Measurements from ENCODE around the gene HOXB6.

The HOXB6 gene

GRCh38 chr17:48593840-48594537, 10.8 kb downstream of the HOXB6 start:
- peak; percentile 13 for DNase-seq

GRCh38 chr17:48593126-48593829, 11.5 kb downstream of the HOXB6 start, which contains the start of gene HOXB5:
TSS of gene HOXB5 (minus strand) at chr17:48593779. CDS start at chr17:48593682, 97 bp downstream.
- DNase-seq = no peak

- DNase-seq = no peak
Observed at GRCh38 chr17:48592577-48592976, 12.2 kb downstream of the HOXB6 start.

- DNase-seq = no peak
Observed at GRCh38 chr17:48592057-48592514, 12.7 kb downstream of the HOXB6 start.

DNA sequence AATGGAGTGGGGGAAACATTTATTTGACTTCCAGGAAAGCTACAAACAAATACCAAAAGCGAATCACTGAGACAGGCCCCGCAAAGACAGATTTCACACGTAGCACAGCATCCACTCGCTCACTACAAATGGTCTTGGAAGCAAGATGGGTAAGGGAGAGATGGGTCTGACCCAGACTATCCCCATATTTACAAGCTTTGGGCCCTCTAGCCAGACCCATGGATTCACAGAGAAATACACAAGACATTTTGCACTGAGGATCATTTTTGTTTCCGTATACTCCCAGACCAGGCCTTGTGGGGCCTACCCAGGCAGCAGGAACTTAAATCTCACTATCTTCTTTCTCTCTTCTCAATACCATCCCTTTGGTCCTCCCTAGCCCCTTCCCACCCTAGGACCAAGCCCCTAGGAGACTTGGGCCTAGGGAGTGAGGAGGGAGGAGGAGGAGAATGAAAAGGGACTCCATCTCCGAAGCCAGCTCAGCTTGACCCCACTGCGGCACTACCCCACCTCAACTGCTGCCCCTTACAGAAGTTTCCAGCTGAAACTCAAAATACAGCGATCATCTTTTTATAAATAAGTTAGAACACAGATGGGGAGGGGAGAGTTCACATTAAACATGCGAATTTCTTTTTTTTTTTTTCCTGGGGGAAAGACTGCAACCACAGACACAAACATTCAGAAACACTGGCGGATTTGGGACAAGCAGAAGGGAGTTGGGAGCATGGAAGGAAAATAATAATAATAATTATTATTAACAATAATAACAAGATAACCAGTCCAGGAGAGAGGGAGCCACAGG, 13.3 kb downstream of the HOXB6 start:
- DNase-seq = no peak

- no peak for DNase-seq
Observed at GRCh38 chr17:48590607-48591161, 14.1 kb downstream of the HOXB6 start.

GRCh38 chr17:48589831-48590606, 14.8 kb downstream of the HOXB6 start, which contains the start of gene HOXB3:
TSS of gene HOXB3 (minus strand) at chr17:48590241. CDS start at chr17:48552474, 37,767 bp downstream.
- no peak for DNase-seq

DNA sequence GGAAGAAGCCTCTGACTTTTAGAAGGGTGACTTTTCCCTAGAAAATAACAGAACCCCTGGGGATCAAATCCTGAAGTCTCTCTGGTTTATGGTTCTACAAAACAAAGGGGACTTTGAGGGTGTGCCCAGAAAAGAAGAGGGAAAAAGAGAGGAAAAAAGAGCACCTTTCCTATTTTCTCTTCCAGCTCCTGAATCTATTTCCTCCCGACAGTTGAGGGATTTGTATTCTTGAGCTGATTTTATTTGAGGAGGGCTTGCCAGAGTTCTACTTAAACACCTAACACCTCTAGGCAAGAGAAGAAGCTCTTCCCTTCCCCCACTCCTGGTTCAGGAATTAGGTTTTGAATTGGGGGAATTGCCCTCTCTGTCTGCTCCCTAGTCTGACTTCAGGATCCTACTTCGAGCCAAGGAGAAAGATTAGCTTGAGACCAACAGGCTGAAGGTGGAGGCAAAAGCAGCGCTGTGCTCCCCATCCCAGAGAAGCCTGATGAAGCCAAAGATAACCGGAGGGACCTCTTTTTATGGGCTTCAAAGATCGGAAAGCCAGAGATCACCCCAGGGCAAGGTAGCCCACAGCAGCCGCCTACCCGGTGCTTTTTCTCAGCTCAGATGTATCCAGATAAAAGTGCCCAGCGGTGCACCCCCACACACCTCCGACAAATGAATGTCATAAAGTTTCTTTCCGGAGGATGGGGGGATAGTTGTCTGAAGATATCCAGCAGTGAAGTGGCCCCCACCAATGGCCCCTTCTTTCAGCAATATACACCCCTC, 15.5 kb downstream of the HOXB6 start:
- DNase-seq = no peak

DNA sequence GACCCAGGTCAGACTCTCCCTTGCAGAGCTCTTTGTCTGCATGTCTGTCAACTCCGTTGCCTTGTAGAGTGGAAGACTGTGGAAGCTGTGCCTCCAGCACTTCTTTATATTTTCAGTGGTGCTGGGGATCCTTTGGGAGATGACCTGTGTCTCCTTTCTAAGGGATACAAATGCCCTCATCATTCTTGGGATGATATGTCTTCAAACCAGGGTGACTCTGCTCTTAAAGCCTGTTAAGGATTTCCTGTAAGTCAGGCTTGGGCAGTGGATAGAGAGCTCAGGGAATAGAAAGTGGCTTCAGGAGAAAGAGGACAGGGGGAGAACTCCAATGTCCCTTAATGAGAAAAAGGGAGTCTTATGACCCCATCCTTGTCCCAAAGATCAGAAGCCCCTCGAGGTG, 16.3 kb downstream of the HOXB6 start:
- DNase-seq = no peak

GRCh38 chr17:48588074-48588415, 16.7 kb downstream of the HOXB6 start:
- DNase-seq = no peak

DNA sequence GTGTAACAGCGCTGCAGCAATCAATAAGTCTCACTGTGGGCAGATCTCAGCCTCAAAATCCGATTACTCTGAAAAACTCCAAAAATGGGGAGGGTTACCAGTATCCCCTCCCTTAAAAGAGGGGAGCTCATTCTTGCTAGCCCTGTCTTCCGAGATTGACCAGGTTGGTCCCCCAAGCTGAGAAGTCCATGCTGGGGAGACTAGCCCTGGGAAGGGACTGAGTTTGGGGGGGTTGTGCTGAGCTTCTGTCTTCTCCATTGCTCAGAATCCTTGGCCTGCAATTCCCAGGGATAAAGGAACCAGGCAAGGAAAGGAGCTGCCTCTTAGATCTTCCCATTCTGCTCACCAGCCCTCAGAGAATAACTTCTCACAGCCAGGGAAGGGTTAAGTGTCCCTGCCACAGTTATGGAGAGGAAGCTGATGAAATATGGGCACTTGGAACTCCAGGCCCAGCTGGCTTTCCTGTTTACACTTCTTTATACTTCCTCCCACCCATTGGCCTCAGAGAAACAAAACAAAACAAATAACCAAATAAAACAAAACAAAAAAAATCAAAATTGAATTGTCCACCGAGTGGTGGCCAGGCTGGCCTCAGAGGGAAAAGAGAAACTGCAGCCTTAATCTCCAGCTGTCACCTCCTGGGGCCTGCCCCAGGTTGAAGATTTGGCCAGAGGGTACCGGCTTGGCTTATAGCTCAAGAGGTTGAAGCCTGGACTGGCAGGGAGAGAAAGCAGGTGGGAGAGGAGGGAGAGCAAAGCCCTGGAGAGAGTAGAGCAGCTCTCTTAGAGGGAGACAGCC, 17.3 kb downstream of the HOXB6 start:
- no peak for DNase-seq

DNA sequence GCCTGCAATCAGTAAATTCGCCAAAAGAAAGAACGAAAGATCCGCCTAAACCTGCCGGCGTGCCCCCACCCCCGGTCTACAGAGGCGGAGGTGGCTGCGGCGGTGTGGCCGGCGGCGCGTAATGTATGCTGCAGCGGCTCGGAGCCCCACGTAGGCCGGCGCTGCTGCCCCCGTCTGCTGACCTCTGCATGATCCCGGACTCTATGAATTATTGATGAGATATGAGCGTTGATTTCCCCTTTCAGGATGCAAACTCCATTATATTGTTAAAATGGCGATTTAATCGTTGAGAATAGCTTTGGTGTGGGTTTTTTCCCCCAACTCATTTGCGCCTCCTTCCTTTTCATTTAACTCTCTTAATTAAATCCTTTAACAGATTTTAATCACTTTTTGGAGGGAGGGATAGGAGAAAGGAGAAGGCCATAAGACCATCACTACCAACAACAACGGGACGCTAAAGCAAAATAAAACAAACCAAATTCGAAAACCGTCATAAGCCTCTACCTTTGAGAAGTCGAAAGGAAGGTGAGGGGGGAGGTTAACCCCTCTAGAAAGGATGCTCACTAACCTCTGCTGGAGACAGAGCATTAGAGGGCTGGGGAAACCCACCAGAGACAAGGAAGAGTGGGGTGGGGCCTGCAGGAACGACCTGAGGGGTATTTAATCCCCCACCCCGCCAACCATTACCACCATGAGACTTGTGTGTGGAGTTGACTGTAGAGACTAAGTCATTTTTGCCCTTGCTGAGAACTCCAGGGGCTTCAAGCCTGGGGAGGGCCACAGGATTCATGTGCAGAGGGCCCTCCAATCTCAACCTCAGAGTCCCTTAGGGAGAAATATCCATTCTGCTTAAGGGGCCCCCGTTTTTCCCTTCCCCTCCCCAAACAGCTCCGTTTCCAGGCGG, 18.2 kb downstream of the HOXB6 start:
- no peak for DNase-seq

DNA sequence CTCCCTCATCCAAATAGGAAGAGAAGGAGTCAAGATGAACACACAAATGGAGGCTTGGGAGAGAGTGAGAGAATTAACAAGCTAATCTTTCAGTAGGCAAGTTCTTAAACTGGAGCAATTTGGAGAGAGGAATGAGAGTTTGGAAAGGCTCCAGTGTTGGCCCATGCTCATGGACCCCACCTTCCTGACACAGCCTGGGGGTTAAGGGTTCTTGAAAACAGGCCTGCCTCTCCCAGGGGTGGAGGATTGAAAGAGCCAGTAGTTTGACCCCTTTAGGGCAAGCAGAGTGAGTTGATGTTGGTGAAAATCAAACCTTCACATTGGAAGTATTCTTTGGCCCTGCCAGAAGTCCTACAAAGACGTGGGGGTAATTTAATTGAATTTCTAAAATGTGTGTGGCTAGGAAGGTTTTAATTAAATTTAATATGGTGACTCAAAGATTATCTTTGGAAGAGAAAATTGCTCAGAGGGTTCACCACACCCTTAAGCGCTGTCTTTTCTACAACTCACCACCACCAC, 20.5 kb downstream of the HOXB6 start:
- no peak for DNase-seq

GRCh38 chr17:48583708-48584222, 21.0 kb downstream of the HOXB6 start:
- DNase-seq = no peak

DNA sequence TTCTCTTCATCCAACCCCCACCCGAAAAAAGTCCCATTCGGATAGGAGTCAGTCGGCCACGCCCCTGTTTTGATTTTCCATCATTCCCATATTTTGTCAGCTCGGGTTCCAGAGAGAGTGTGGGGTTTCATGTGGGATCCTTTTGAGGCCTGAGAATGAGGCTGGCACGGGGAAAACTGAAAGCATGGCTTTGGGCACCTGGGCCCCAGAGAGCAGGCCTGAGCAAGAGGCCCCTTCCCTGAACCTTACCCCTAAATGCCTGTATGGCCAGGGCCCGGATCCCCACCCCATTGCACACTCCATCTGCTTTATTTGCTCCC, 22.1 kb downstream of the HOXB6 start:
- DNase-seq = no peak

- DNase-seq = no peak
Observed at GRCh38 chr17:48579760-48580554, 24.8 kb downstream of the HOXB6 start.

DNA sequence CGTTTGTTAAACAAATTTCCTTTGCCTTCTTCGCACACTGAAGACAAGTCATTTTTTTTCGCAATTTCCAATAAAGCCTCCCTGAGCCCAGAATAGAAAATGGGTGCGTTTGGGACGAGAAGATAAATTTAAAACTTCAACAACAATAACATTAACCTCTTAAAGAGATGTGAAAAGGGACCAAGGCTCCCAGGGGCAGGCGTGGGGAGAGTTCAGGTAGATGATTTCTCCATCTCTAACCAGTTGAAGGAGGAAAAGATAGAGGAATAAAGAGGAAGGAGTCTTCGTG, 25.4 kb downstream of the HOXB6 start:
- DNase-seq = no peak

DNA sequence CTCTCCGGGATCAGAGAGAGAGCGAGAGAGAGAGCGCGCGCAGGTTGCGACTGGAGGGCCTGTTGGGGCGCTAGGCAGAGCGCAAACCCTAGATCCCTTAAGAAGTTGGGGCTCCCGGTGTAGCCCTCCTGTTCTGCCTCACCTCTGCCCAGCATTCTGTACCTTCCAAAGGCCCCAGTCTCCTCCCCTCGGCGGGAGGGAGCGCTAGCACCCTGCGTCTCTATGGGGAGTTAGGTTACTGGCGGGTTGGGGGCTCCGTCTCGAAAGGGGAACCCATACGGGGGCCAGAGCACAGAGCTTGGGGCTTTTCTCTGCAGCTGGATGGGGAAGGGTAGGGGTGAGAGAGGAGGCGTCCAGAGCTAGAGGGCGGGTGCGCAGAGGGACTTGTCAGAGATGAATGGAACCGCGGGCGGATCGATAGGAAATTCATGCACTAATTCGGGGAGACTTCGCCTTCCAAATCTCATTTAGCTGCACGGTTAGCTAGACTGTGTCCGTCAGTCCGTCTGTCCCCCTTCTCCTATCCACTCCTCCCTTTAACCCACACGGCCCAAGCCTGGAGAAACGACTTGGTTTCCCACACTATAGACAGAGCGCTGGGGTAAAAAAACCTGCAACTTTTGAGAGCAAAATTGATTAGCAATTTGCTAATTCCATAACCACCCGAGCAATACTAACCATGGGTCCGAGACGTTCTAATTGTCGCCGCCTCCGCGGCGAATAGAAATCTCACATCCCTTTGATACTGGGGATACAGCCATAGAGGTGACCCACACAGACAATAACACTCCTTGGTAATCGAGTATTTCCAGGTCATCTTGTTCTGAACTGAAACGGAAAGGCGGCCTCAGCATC, 25.9 kb downstream of the HOXB6 start:
- no peak for DNase-seq

Data from amniotic stem cell (primary cell).